Measurements from ENCODE around the gene ENKUR. TPM values are rescaled to one million over a fixed set of nuclear protein-coding genes. Genes with fewer than 3 reads are reported as not detected.

Gene ENKUR
- total and polyA plus RNA-seq, 2 experiments from 2014 or later = 0.44 TPM; not detected in 1

DNA sequence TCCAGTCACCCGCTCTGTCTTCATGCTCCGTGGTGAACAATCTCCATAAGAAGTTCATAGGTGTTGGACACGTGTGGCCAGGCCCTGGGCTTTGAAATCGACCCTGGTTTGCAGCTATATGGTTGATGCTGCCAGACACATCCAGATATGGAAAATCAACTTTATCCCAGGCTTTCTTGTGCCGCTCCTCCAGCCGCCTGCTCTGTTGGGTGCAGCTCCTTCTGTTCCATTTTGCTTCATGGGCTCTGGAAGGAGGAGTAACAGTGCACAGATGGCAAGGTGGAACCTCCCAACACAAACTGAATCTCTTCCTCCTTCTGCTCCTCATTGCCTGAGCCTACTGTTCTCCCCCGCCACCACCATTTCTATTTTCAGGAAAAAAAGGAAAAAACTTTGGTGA, 45.2 kb upstream of the ENKUR start:
- ATAC-seq (no peak), DNase-seq (ENCODE audit: low spot score) (no peak)
- Histone ChIP-seq H4K20me1 (replicated peaks; ENCODE audit: insufficient read depth) (no peaks in the 10 kb centered on the region), H3K27me3 (ENCODE audit: insufficient read depth) (peaks cover 12% of the 10 kb centered on the region), H2AFZ (no peak overlapping the region), H3K36me3 (ENCODE audit: insufficient read depth) (no peaks in the 10 kb centered on the region), H3K4me3 (no peak overlapping the region), H3F3A (replicated peaks; ENCODE audit: low read depth) (no peaks in the 10 kb centered on the region), H3K9me2 (ENCODE audit: insufficient read depth) (no peaks in the 10 kb centered on the region), H3K79me2 (replicated peaks; ENCODE audit: insufficient read depth) (no peaks in the 10 kb centered on the region), H3K4me1 (ENCODE audit: insufficient read depth) (no peaks in the 10 kb centered on the region), H3K4me2 (no peak overlapping the region), H3K27ac (ENCODE audit: low read depth) (no peak overlapping the region)
- H3K36me3 Mint-ChIP-seq (ENCODE audit: low read depth) = no peaks in the 10 kb centered on the region
- no peak overlapping the region for H3K27ac Mint-ChIP-seq
- H3K4me3 Mint-ChIP-seq = no peak overlapping the region
- H3K4me1 Mint-ChIP-seq = no peaks in the 10 kb centered on the region; the same call in 2 of the 3 replicates
- TF ChIP-seq, protein P1, sequence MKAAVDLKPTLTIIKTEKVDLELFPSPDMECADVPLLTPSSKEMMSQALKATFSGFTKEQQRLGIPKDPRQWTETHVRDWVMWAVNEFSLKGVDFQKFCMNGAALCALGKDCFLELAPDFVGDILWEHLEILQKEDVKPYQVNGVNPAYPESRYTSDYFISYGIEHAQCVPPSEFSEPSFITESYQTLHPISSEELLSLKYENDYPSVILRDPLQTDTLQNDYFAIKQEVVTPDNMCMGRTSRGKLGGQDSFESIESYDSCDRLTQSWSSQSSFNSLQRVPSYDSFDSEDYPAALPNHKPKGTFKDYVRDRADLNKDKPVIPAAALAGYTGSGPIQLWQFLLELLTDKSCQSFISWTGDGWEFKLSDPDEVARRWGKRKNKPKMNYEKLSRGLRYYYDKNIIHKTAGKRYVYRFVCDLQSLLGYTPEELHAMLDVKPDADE (IDR thresholded peaks at IDR 0.05) = no peak
- TF ChIP-seq EZH2 (IDR thresholded peaks at IDR 0.05; ENCODE audit: low read depth, unreplicated experiment) = no peak
- H3K9me3 Mint-ChIP-seq = no peaks in the 10 kb centered on the region
- H3K27me3 Mint-ChIP-seq (ENCODE audit: insufficient read depth, low read depth, poor library complexity) = peaks cover 16% of the 10 kb centered on the region

GRCh38 chr10:25059990-25060389, 44.0 kb upstream of the ENKUR start:
- Histone ChIP-seq H3K36me3 (ENCODE audit: insufficient read depth) (no peaks in the 10 kb centered on the region), H3K9me2 (ENCODE audit: insufficient read depth) (no peaks in the 10 kb centered on the region), H3F3A (replicated peaks; ENCODE audit: low read depth) (no peaks in the 10 kb centered on the region), H3K4me3 (no peak overlapping the region), H3K4me1 (ENCODE audit: insufficient read depth) (no peaks in the 10 kb centered on the region), H3K79me2 (replicated peaks; ENCODE audit: insufficient read depth) (no peaks in the 10 kb centered on the region), H3K27me3 (ENCODE audit: insufficient read depth) (0 out of 2 replicates have a peak, but pooled peaks cover 3% of the 10 kb centered on the region), H3K27ac (ENCODE audit: low read depth) (no peak overlapping the region), H4K20me1 (replicated peaks; ENCODE audit: insufficient read depth) (no peaks in the 10 kb centered on the region), H2AFZ (no peak overlapping the region), H3K4me2 (no peak overlapping the region)
- peaks cover 11% of the 10 kb centered on the region for H3K27me3 Mint-ChIP-seq (ENCODE audit: insufficient read depth, low read depth, poor library complexity)
- TF ChIP-seq CTCF (conservative IDR thresholded peaks at IDR 0.05; ENCODE audit: low read depth in 2 of 2) = no peak
- TF ChIP-seq EZH2 (IDR thresholded peaks at IDR 0.05; ENCODE audit: low read depth, unreplicated experiment) = no peak
- no peak for TF ChIP-seq ZNF462 (CRISPR knock-in tag; IDR thresholded peaks at IDR 0.05)
- no peak for TF ChIP-seq ZNF331 (CRISPR knock-in tag; IDR thresholded peaks at IDR 0.05; ENCODE audit: low read depth)
- no peak for TF ChIP-seq REST (IDR thresholded peaks at IDR 0.05; ENCODE audit: unreplicated experiment)
- TF ChIP-seq JUNB (IDR thresholded peaks at IDR 0.05; ENCODE audit: unreplicated experiment) = no peak
- no peak for TF ChIP-seq STAT1 (IDR thresholded peaks at IDR 0.05; ENCODE audit: unreplicated experiment)
- no peaks in the 10 kb centered on the region for H3K36me3 Mint-ChIP-seq (ENCODE audit: low read depth)
- no peaks in the 10 kb centered on the region for H3K9me3 Mint-ChIP-seq
- peaks cover 6% of the 10 kb centered on the region; the same call in 2 of the 3 replicates for H3K4me1 Mint-ChIP-seq
- no peak overlapping the region for H3K27ac Mint-ChIP-seq
- DNase-seq (ENCODE audit: low spot score) (peak; percentile 15), ATAC-seq (no peak)
- H3K4me3 Mint-ChIP-seq = no peak overlapping the region

All from GM23338 (cell line).